Measurements from ENCODE around the gene VEZF1.
A peak's percentile ranks its signal among the peaks of the same experiment; 100 is the strongest.

Gene VEZF1

DNA sequence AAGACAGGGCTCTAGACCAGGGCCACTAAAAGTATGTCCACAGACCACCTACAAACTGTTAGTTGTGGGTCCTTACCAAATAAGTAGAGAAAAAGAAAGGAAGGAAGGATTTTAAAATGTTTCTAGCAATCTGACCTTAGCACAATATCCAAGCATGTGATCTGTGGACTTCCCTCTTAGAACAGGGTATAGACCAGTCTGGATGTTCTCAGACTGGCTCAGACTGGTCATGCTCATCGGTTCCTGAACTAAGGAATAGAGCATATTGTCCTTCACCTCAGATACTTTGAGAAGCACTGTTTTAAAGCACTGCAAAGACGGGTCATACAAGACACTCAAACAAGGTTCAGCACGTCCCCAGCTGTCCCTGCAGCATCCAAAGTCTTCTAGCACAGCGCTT lies 58.7 kb downstream of the VEZF1 start:
- no peaks in the 10 kb centered on the region for H3K36me3 ChIP-seq
- no peak for DNase-seq
- TF ChIP-seq, protein P1, sequence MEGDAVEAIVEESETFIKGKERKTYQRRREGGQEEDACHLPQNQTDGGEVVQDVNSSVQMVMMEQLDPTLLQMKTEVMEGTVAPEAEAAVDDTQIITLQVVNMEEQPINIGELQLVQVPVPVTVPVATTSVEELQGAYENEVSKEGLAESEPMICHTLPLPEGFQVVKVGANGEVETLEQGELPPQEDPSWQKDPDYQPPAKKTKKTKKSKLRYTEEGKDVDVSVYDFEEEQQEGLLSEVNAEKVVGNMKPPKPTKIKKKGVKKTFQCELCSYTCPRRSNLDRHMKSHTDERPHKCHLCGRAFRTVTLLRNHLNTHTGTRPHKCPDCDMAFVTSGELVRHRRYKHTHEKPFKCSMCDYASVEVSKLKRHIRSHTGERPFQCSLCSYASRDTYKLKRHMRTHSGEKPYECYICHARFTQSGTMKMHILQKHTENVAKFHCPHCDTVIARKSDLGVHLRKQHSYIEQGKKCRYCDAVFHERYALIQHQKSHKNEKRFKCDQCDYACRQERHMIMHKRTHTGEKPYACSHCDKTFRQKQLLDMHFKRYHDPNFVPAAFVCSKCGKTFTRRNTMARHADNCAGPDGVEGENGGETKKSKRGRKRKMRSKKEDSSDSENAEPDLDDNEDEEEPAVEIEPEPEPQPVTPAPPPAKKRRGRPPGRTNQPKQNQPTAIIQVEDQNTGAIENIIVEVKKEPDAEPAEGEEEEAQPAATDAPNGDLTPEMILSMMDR (IDR thresholded peaks at IDR 0.05; ENCODE audit: low read depth, low read length), result no peak
- H3K9me3 ChIP-seq (ENCODE audit: severe bottlenecking), result no peaks in the 10 kb centered on the region
- no peak overlapping the region for H3K4me3 ChIP-seq (ENCODE audit: low read depth, low read length)
- no peaks in the 10 kb centered on the region for H3K27me3 ChIP-seq (ENCODE audit: insufficient read depth, low read depth, severe bottlenecking)
- H3K27ac ChIP-seq, result peak overlapping the region; percentile 87

DNA sequence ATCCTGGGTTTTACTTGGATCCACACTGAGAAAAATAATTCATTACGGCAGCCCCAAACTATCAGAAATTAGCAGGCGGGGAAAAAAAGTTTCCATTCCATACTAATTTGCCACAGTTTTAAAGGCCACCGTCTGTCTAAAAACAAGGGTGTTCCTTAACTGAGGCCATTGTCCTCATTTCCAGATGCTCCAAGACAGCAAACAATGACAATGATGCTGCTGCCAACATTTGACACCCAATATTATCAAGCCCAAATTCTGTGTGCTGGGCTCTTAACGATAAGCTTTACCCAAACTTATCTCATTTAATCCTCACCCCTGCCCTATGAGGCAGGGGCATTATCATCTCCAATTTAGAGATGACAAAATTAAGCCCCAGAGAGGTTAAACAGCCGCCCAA lies 59.1 kb downstream of the VEZF1 start:
- H3K36me3 ChIP-seq, result no peaks in the 10 kb centered on the region
- no peak for DNase-seq
- H3K4me3 ChIP-seq (ENCODE audit: low read depth, low read length), result no peak overlapping the region
- peak overlapping the region; percentile 87 for H3K27ac ChIP-seq
- H3K9me3 ChIP-seq (ENCODE audit: severe bottlenecking), result no peaks in the 10 kb centered on the region
- TF ChIP-seq, protein P1 (IDR thresholded peaks at IDR 0.05; ENCODE audit: low read depth, low read length), result no peak
- H3K27me3 ChIP-seq (ENCODE audit: insufficient read depth, low read depth, severe bottlenecking), result no peaks in the 10 kb centered on the region

DNA sequence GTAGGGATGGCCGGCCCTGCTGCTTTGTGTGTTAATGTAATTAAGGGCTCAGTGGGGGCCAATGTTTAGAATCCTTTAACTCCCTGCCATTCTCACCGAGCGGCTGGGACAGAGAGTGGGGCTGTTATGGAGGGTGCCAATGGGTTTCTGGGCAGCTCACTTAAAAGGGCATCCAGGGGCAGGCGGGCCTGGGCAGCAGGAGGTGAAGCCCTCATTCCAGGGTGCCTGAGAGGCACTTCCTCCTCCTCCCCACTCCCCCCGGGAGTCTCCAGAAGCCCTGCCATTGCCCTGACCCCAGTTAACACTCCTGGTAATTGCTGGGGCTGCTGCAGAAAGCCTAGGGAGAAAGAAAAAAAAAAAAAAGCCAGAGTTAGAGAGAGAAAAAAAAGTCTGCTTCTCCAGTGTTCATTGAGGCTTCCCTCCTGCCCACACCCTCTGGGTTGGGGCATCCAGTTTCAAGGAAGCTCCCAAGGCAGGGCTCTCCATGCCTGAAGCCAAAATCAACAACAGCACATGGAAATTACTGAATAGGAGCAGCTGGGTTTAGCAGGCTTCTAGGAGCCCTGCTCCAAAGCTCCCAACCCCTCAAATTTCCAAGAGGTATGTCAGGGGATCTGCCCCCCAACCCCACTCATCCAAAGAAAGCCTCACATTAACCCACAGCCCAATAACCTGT lies 60.9 kb downstream of the VEZF1 start:
- peak; percentile 87 for DNase-seq
- no peak overlapping the region for H3K4me3 ChIP-seq (ENCODE audit: low read depth, low read length)

DNA sequence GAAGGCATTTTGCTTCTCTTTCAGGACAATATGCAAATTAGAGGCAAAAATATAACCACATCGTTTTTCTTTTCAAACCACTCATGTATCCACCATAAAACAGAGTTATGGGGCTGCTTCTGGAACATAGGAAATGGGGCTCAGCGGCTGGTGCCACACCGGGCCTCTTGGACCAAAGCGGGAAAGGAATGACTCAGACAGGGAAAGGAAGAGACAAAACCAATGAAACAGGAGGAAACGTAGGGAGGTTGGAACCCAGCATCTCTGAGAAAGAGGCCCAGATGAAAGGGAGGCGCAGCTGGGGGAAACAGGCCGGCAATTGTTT lies 61.4 kb downstream of the VEZF1 start:
- Histone ChIP-seq H3K27ac (peak overlapping the region; percentile 87), H3K9me3 (ENCODE audit: severe bottlenecking) (no peaks in the 10 kb centered on the region), H3K27me3 (ENCODE audit: insufficient read depth, low read depth, severe bottlenecking) (no peaks in the 10 kb centered on the region), H3K4me3 (ENCODE audit: low read depth, low read length) (no peak overlapping the region), H3K36me3 (no peaks in the 10 kb centered on the region)
- no peak for DNase-seq
- TF ChIP-seq, protein P1 (IDR thresholded peaks at IDR 0.05; ENCODE audit: low read depth, low read length), result no peak

More for the DNA sequence above, 60.9 kb downstream of the VEZF1 start:
- H3K27ac ChIP-seq, result peak overlapping the region; percentile 87
- TF ChIP-seq, protein P1 (IDR thresholded peaks at IDR 0.05; ENCODE audit: low read depth, low read length), result no peak
- no peaks in the 10 kb centered on the region for H3K27me3 ChIP-seq (ENCODE audit: insufficient read depth, low read depth, severe bottlenecking)
- no peaks in the 10 kb centered on the region for H3K9me3 ChIP-seq (ENCODE audit: severe bottlenecking)
- H3K36me3 ChIP-seq, result no peaks in the 10 kb centered on the region

DNA sequence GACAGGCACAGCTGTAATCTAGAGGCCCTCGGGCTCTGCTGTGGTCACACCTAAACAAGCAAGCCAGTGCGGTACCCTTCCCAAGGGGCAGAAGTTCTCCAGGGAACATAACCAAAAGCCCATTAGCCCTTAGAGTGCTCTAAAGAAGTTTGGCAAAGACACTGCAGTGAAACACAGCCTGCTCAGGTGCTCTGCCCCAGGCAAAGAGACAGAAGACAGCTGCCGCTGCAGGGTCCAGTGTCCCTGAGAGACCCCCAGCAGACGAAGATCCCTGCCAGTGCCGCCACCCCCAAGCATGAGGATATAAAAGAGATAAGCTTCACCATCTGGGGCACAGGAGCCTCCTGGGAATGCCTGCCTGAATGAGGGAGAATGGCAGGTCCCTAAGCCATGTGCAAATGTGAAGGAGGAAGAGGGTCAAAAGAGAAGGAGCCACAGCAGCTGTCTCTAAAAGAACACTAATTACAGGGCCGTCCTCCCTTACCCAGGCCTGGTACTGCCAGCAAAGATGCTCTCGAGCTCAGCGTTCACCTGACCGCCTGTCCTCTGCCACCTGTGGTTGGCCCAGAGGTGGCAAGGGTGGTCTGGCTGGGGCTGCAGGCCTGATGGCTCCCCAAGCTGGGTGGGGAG lies 62.6 kb downstream of the VEZF1 start:
- Histone ChIP-seq H3K36me3 (no peaks in the 10 kb centered on the region), H3K27ac (peak overlapping the region; percentile 87), H3K27me3 (ENCODE audit: insufficient read depth, low read depth, severe bottlenecking) (no peaks in the 10 kb centered on the region), H3K4me3 (ENCODE audit: low read depth, low read length) (peak overlapping the region; percentile 1; the same call in 1 of the 2 replicates), H3K9me3 (ENCODE audit: severe bottlenecking) (no peaks in the 10 kb centered on the region)
- peak; percentile 94 for DNase-seq
- TF ChIP-seq, protein P1 (IDR thresholded peaks at IDR 0.05; ENCODE audit: low read depth, low read length), result no peak
